Endothelial cell of umbilical vein (primary cell): ENCODE results near the gene TTC23L. TPM values are rescaled to one million over a fixed set of nuclear protein-coding genes. Genes with fewer than 3 reads are reported as not detected.

Source experiments
- BruUV-seq: library from RNA; stranded (reverse); fragments of 400-500 nt; replicated peaks from 2 replicates; lab custom pipeline; 2021; lab: Mats Ljungman, UMichigan
- CTCF ChIA-PET: fragments of 300-600, 350-600 bp; sonication (Branson Sonifier 250); formaldehyde crosslinking; loops from one replicate; lab custom pipeline; 2021; ENCODE audit warnings: antibody characterized with exemption, inconsistent platforms; lab: Charles Lee
- POLR2A ChIA-PET: fragments of 300-600, 350-600 bp; sonication (Branson Sonifier 250); formaldehyde crosslinking; loops from one replicate; lab custom pipeline; 2021; ENCODE audit warnings: antibody characterized with exemption, inconsistent platforms; lab: Charles Lee
- DNase-seq: peaks from one replicate; pipeline ENCODE4 v3.0.0-alpha.2; 2011; ENCODE audit warnings: low read depth, low spot score
- FAIRE-seq: peaks from 2 replicates; lab custom pipeline; 2011; peaks lifted over from hg19 to GRCh38; lab: Jason Lieb, UNC
- H2AFZ ChIP-seq: 2 replicates; pipeline ENCODE4 v1.6.0; 2012; ENCODE audit warnings: low read depth, low read length, control low read depth, inconsistent platforms
- H3K27ac ChIP-seq: 2 replicates; pipeline ENCODE4 v1.5.1; 2011; ENCODE audit warnings: low read depth, mild to moderate bottlenecking, control low read depth, low read length, moderate library complexity; ENCODE audit not compliant: insufficient read depth
- H3K27me3 ChIP-seq, 2 experiments: 2 replicates each; pipeline versions ENCODE4 v1.6.0 to v1.6.1; 2011; ENCODE audit warnings: low read length in 2 of 2, mixed read lengths in 1 of 2; ENCODE audit not compliant: control insufficient read depth in 2 of 2, insufficient read depth in 2 of 2
- H3K36me3 ChIP-seq, 2 experiments: 2 replicates in 1 of 2; 3 replicates in 1 of 2; pipeline ENCODE4 v1.5.1; 2011; ENCODE audit warnings: low read length in 2 of 2, mild to moderate bottlenecking in 1 of 2, moderate library complexity in 1 of 2; ENCODE audit not compliant: control insufficient read depth in 2 of 2, insufficient read depth in 2 of 2; ENCODE audit errors: extremely low read depth in 1 of 2
- H3K4me1 ChIP-seq: 3 replicates; pipeline ENCODE4 v1.5.1; 2011; ENCODE audit warnings: mild to moderate bottlenecking, low read length; ENCODE audit not compliant: control insufficient read depth, insufficient read depth; ENCODE audit errors: extremely low read depth
- H3K4me2 ChIP-seq: 2 replicates; pipeline ENCODE4 v1.6.1; 2011; ENCODE audit warnings: low read length, control low read depth, mixed read lengths; ENCODE audit not compliant: insufficient read depth
- H3K4me3 ChIP-seq, 3 experiments: fragments of 200-600 bp in 1 of 3; sonication (generic), shearing (Covaris generic) in 1 of 3; replicated peaks in 1 of 3; 2 replicates each; pipeline ENCODE4 v1.5.1; 2011 to 2016; ENCODE audit warnings: control low read depth in 3 of 3, low read length in 3 of 3, mild to moderate bottlenecking in 2 of 3, inconsistent platforms in 1 of 3, low read depth in 1 of 3, moderate library complexity in 1 of 3; ENCODE audit not compliant: insufficient read depth in 1 of 3
- H3K79me2 ChIP-seq: 2 replicates; pipeline ENCODE4 v1.6.0; 2012; ENCODE audit warnings: low read length, inconsistent platforms; ENCODE audit not compliant: control insufficient read depth, insufficient read depth
- H3K9ac ChIP-seq: replicated peaks from 2 replicates; pipeline ENCODE3; 2011; ENCODE audit warnings: low read length, control low read depth; ENCODE audit not compliant: insufficient read depth; ENCODE audit errors: extremely low read depth
- H3K9me1 ChIP-seq: replicated peaks from 3 replicates; pipeline ENCODE4 v1.6.0; 2011; ENCODE audit warnings: mild to moderate bottlenecking, low read length; ENCODE audit not compliant: control insufficient read depth, insufficient read depth; ENCODE audit errors: extremely low read depth
- H3K9me3 ChIP-seq: replicated peaks from 2 replicates; pipeline ENCODE4 v1.5.1; 2012; ENCODE audit warnings: low read length, inconsistent platforms; ENCODE audit not compliant: control insufficient read depth, insufficient read depth
- H4K20me1 ChIP-seq: replicated peaks from 2 replicates; pipeline ENCODE3; 2011; ENCODE audit warnings: mild to moderate bottlenecking, low read length; ENCODE audit not compliant: control insufficient read depth, insufficient read depth; ENCODE audit errors: extremely low read depth
- CTCF ChIP-seq, 2 donors: IDR thresholded peaks; 1 replicate in 1 of 2; 2 replicates in 1 of 2; pipeline ENCODE4 v1.5.1; 2011; ENCODE audit warnings: low read length in 2 of 2, mild to moderate bottlenecking in 2 of 2, moderate library complexity in 2 of 2, control low read depth in 1 of 2, inconsistent platforms in 1 of 2, low read depth in 1 of 2; ENCODE audit not compliant: insufficient read depth in 1 of 2; ENCODE audit errors: extremely low read depth in 1 of 2
- EZH2 ChIP-seq: IDR thresholded peaks from 2 replicates; pipeline ENCODE4 v1.6.1; 2012; ENCODE audit warnings: borderline replicate concordance, low read depth, mild to moderate bottlenecking, moderate library complexity, low read length, inconsistent platforms; ENCODE audit not compliant: severe bottlenecking
- FOS ChIP-seq: IDR thresholded peaks from 2 replicates; pipeline ENCODE4 v1.6.1; 2011; ENCODE audit warnings: mild to moderate bottlenecking, low read length, moderate library complexity, borderline replicate concordance; ENCODE audit not compliant: insufficient read depth
- GATA2 ChIP-seq: IDR thresholded peaks from 2 replicates; pipeline ENCODE4 v1.7.0; 2011; ENCODE audit warnings: low read depth, mild to moderate bottlenecking, moderate library complexity, mixed read lengths, low read length; ENCODE audit not compliant: insufficient read length, insufficient read depth
- JUN ChIP-seq: IDR thresholded peaks from 2 replicates; pipeline ENCODE4 v1.6.1; 2011; ENCODE audit warnings: borderline replicate concordance, low read depth; ENCODE audit not compliant: insufficient read length, insufficient read depth
- MYC ChIP-seq: IDR thresholded peaks from one replicate; pipeline ENCODE4 v1.6.1; 2011; ENCODE audit warnings: mild to moderate bottlenecking, low read depth, low read length
- POLR2A ChIP-seq: IDR thresholded peaks from 2 replicates; pipeline ENCODE4 v1.6.1; 2012; ENCODE audit warnings: low read depth, mild to moderate bottlenecking, control low read depth, low read length
- POLR2AphosphoS5 ChIP-seq: IDR thresholded peaks from 2 replicates; pipeline ENCODE4 v1.6.1; 2012; ENCODE audit warnings: low read depth, mild to moderate bottlenecking, control low read depth, low read length, moderate library complexity; ENCODE audit not compliant: insufficient read depth
- dilution Hi-C: fragments of 300-500 bp; cut with MboI; formaldehyde crosslinking; loops from one replicate; pipeline ENCODE4 v1.15.0; 2019; ENCODE audit warnings: low sequenced_read_pairs; ENCODE audit not compliant: extremely low pct_ligation_motif_present
- intact Hi-C: fragments of 100-400 bp; cut with micrococcal nuclease; formaldehyde crosslinking; loops from one replicate; pipeline ENCODE4 v1.10.0; 2022
- polyA plus RNA-seq, 4 experiments: library from polyadenylated mRNA; depleted of rRNA in 3 of 4; stranded (reverse) in 3 of 4; unstranded in 1 of 4; fragments of >200 nt; gene quantifications; 2 replicates each; pipeline versions ENCODE4 v1.2.1 to v1.2.3, GENCODE V29; 2011 to 2012; ENCODE audit warnings: missing spikeins in 1 of 4
- total RNA-seq: library from RNA; stranded (reverse); gene quantifications from 2 replicates; pipeline ENCODE4 v1.2.3, GENCODE V29; 2021
- TF ChIP-seq, protein P1 (sequence below): IDR thresholded peaks from 2 replicates; pipeline ENCODE4 v1.6.1; 2011; ENCODE audit not compliant: insufficient read depth, insufficient read length

The TTC23L gene
- total and polyA plus RNA-seq, 2 donors (not counting 3 experiments of a cell fraction or from before 2014, with no cell fraction given), result not detected

DNA sequence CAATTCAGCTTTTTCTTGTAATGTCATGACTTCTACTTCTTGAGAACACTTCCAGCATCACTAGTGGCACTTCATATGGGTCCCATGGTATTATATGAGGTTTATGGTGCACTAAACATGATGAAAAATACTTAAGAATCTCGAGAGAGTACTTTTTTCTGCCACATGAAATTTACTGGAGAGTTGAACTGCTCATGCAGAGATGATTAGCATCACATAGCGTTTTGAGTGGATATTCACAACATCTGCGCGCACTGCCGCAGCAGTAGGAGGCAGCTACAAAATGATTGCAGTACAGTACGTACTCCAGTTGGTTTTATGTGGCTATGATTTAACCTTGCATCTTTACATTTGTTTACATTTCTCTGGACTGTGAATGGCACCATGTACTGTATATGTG is 61.7 kb downstream of the TTC23L start:
- no peaks in the 10 kb centered on the region for H3K36me3 ChIP-seq
- no peaks in the 10 kb centered on the region for H4K20me1 ChIP-seq
- ChIA-PET CTCF (interaction anchor here (4.9 to 5.0 kb wide), 2 partner anchors 414 to 425 kb away, joined by 32 to 48 read pairs; no protein-coding TSS in a partner anchor), POLR2A (no interaction called here)
- no peak overlapping the region for H3K27ac ChIP-seq
- no peak overlapping the region for H3K4me2 ChIP-seq
- H3K4me1 ChIP-seq, result no peaks in the 10 kb centered on the region
- no peak overlapping the region for H3K4me3 ChIP-seq
- intact Hi-C loops (no loop called here), dilution Hi-C loops (loop anchor here (25.0 kb wide), 1 partner anchor 413 kb away; no protein-coding TSS in a partner anchor)
- H2AFZ ChIP-seq, result no peak overlapping the region
- BruUV-seq, result no TSS peak
- no peak for TF ChIP-seq EZH2
- no peak for TF ChIP-seq MYC
- TF ChIP-seq GATA2, result no peak
- no peak for TF ChIP-seq POLR2A
- no peak for TF ChIP-seq JUN
- TF ChIP-seq, protein P1, sequence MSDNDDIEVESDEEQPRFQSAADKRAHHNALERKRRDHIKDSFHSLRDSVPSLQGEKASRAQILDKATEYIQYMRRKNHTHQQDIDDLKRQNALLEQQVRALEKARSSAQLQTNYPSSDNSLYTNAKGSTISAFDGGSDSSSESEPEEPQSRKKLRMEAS, result no peak
- TF ChIP-seq CTCF (IDR thresholded peaks at IDR 0.05; ENCODE audit: extremely low read depth in 1 of 2, insufficient read depth in 1 of 2, low read depth in 1 of 2, low read length in 2 of 2), result no peak
- no peak for TF ChIP-seq FOS
- no peak for TF ChIP-seq POLR2AphosphoS5
- no peak for FAIRE-seq
- H3K9me3 ChIP-seq, result no peaks in the 10 kb centered on the region
- H3K9ac ChIP-seq, result no peak overlapping the region
- DNase-seq, result no peak
- no peaks in the 10 kb centered on the region for H3K27me3 ChIP-seq
- no peaks in the 10 kb centered on the region for H3K79me2 ChIP-seq
- no peaks in the 10 kb centered on the region for H3K9me1 ChIP-seq
